Endothelial cell of umbilical vein (primary cell): ENCODE data around the gene PCDHA7. TPM values are rescaled to one million over a fixed set of nuclear protein-coding genes. Genes with fewer than 3 reads are reported as not detected.

ENCODE experiments used
- Bru-seq: library from RNA; stranded (reverse); fragments of 400-500 nt; gene quantifications from one replicate; lab custom pipeline; 2021; lab: Mats Ljungman, UMichigan
- BruChase-seq, 2 experiments: library from RNA; stranded (reverse); fragments of 400-500 nt; gene quantifications; one replicate each; lab custom pipeline; 2021; lab: Mats Ljungman, UMichigan
- BruUV-seq: library from RNA; stranded (reverse); fragments of 400-500 nt; replicated peaks from 2 replicates; lab custom pipeline; 2021; lab: Mats Ljungman, UMichigan
- CTCF ChIA-PET: fragments of 300-600, 350-600 bp; sonication (Branson Sonifier 250); formaldehyde crosslinking; loops from one replicate; lab custom pipeline; 2021; ENCODE audit warnings: antibody characterized with exemption, inconsistent platforms; lab: Charles Lee
- POLR2A ChIA-PET: fragments of 300-600, 350-600 bp; sonication (Branson Sonifier 250); formaldehyde crosslinking; loops from one replicate; lab custom pipeline; 2021; ENCODE audit warnings: antibody characterized with exemption, inconsistent platforms; lab: Charles Lee
- DNase-seq: peaks from one replicate; pipeline ENCODE4 v3.0.0-alpha.2; 2011; ENCODE audit warnings: low read depth, low spot score
- FAIRE-seq: peaks from 2 replicates; lab custom pipeline; 2011; peaks lifted over from hg19 to GRCh38; lab: Jason Lieb, UNC
- H2AFZ ChIP-seq: 2 replicates; pipeline ENCODE4 v1.6.0; 2012; ENCODE audit warnings: low read depth, low read length, control low read depth, inconsistent platforms
- H3K27ac ChIP-seq: 2 replicates; pipeline ENCODE4 v1.5.1; 2011; ENCODE audit warnings: low read depth, mild to moderate bottlenecking, control low read depth, low read length, moderate library complexity; ENCODE audit not compliant: insufficient read depth
- H3K27me3 ChIP-seq, 2 experiments: 2 replicates each; pipeline versions ENCODE4 v1.6.0 to v1.6.1; 2011; ENCODE audit warnings: low read length in 2 of 2, mixed read lengths in 1 of 2; ENCODE audit not compliant: control insufficient read depth in 2 of 2, insufficient read depth in 2 of 2
- H3K36me3 ChIP-seq, 2 experiments: 2 replicates in 1 of 2; 3 replicates in 1 of 2; pipeline ENCODE4 v1.5.1; 2011; ENCODE audit warnings: low read length in 2 of 2, mild to moderate bottlenecking in 1 of 2, moderate library complexity in 1 of 2; ENCODE audit not compliant: control insufficient read depth in 2 of 2, insufficient read depth in 2 of 2; ENCODE audit errors: extremely low read depth in 1 of 2
- H3K4me1 ChIP-seq: 3 replicates; pipeline ENCODE4 v1.5.1; 2011; ENCODE audit warnings: mild to moderate bottlenecking, low read length; ENCODE audit not compliant: control insufficient read depth, insufficient read depth; ENCODE audit errors: extremely low read depth
- H3K4me2 ChIP-seq: 2 replicates; pipeline ENCODE4 v1.6.1; 2011; ENCODE audit warnings: low read length, control low read depth, mixed read lengths; ENCODE audit not compliant: insufficient read depth
- H3K4me3 ChIP-seq, 3 experiments: fragments of 200-600 bp in 1 of 3; sonication (generic), shearing (Covaris generic) in 1 of 3; replicated peaks in 1 of 3; 2 replicates each; pipeline ENCODE4 v1.5.1; 2011 to 2016; ENCODE audit warnings: control low read depth in 3 of 3, low read length in 3 of 3, mild to moderate bottlenecking in 2 of 3, inconsistent platforms in 1 of 3, low read depth in 1 of 3, moderate library complexity in 1 of 3; ENCODE audit not compliant: insufficient read depth in 1 of 3
- H3K79me2 ChIP-seq: 2 replicates; pipeline ENCODE4 v1.6.0; 2012; ENCODE audit warnings: low read length, inconsistent platforms; ENCODE audit not compliant: control insufficient read depth, insufficient read depth
- H3K9ac ChIP-seq: replicated peaks from 2 replicates; pipeline ENCODE3; 2011; ENCODE audit warnings: low read length, control low read depth; ENCODE audit not compliant: insufficient read depth; ENCODE audit errors: extremely low read depth
- H3K9me1 ChIP-seq: replicated peaks from 3 replicates; pipeline ENCODE4 v1.6.0; 2011; ENCODE audit warnings: mild to moderate bottlenecking, low read length; ENCODE audit not compliant: control insufficient read depth, insufficient read depth; ENCODE audit errors: extremely low read depth
- H3K9me3 ChIP-seq: replicated peaks from 2 replicates; pipeline ENCODE4 v1.5.1; 2012; ENCODE audit warnings: low read length, inconsistent platforms; ENCODE audit not compliant: control insufficient read depth, insufficient read depth
- H4K20me1 ChIP-seq: replicated peaks from 2 replicates; pipeline ENCODE3; 2011; ENCODE audit warnings: mild to moderate bottlenecking, low read length; ENCODE audit not compliant: control insufficient read depth, insufficient read depth; ENCODE audit errors: extremely low read depth
- EZH2 ChIP-seq: IDR thresholded peaks from 2 replicates; pipeline ENCODE4 v1.6.1; 2012; ENCODE audit warnings: borderline replicate concordance, low read depth, mild to moderate bottlenecking, moderate library complexity, low read length, inconsistent platforms; ENCODE audit not compliant: severe bottlenecking
- FOS ChIP-seq: IDR thresholded peaks from 2 replicates; pipeline ENCODE4 v1.6.1; 2011; ENCODE audit warnings: mild to moderate bottlenecking, low read length, moderate library complexity, borderline replicate concordance; ENCODE audit not compliant: insufficient read depth
- GATA2 ChIP-seq: IDR thresholded peaks from 2 replicates; pipeline ENCODE4 v1.7.0; 2011; ENCODE audit warnings: low read depth, mild to moderate bottlenecking, moderate library complexity, mixed read lengths, low read length; ENCODE audit not compliant: insufficient read length, insufficient read depth
- MYC ChIP-seq: IDR thresholded peaks from one replicate; pipeline ENCODE4 v1.6.1; 2011; ENCODE audit warnings: mild to moderate bottlenecking, low read depth, low read length
- POLR2A ChIP-seq: IDR thresholded peaks from 2 replicates; pipeline ENCODE4 v1.6.1; 2012; ENCODE audit warnings: low read depth, mild to moderate bottlenecking, control low read depth, low read length
- dilution Hi-C: fragments of 300-500 bp; cut with MboI; formaldehyde crosslinking; loops from one replicate; pipeline ENCODE4 v1.15.0; 2019; ENCODE audit warnings: low sequenced_read_pairs; ENCODE audit not compliant: extremely low pct_ligation_motif_present
- intact Hi-C: fragments of 100-400 bp; cut with micrococcal nuclease; formaldehyde crosslinking; loops from one replicate; pipeline ENCODE4 v1.10.0; 2022
- long read RNA-seq: library from polyadenylated mRNA; stranded (forward); transcript quantifications from one replicate; pipeline ENCODE4 v2.0.0, GENCODE V29; 2021
- polyA minus RNA-seq, 3 experiments: library from RNA; depleted of rRNA, polyadenylated mRNA; stranded (reverse); fragments of >200 nt; gene quantifications; 1 replicate in 1 of 3; 2 replicates in 2 of 3; pipeline ENCODE4 v1.2.3, GENCODE V29; 2011
- polyA plus RNA-seq, 4 experiments: library from polyadenylated mRNA; depleted of rRNA in 3 of 4; stranded (reverse) in 3 of 4; unstranded in 1 of 4; fragments of >200 nt; gene quantifications; 2 replicates each; pipeline versions ENCODE4 v1.2.1 to v1.2.3, GENCODE V29; 2011 to 2012; ENCODE audit warnings: missing spikeins in 1 of 4
- total RNA-seq: library from RNA; stranded (reverse); gene quantifications from 2 replicates; pipeline ENCODE4 v1.2.3, GENCODE V29; 2021

Gene PCDHA7, protein sequence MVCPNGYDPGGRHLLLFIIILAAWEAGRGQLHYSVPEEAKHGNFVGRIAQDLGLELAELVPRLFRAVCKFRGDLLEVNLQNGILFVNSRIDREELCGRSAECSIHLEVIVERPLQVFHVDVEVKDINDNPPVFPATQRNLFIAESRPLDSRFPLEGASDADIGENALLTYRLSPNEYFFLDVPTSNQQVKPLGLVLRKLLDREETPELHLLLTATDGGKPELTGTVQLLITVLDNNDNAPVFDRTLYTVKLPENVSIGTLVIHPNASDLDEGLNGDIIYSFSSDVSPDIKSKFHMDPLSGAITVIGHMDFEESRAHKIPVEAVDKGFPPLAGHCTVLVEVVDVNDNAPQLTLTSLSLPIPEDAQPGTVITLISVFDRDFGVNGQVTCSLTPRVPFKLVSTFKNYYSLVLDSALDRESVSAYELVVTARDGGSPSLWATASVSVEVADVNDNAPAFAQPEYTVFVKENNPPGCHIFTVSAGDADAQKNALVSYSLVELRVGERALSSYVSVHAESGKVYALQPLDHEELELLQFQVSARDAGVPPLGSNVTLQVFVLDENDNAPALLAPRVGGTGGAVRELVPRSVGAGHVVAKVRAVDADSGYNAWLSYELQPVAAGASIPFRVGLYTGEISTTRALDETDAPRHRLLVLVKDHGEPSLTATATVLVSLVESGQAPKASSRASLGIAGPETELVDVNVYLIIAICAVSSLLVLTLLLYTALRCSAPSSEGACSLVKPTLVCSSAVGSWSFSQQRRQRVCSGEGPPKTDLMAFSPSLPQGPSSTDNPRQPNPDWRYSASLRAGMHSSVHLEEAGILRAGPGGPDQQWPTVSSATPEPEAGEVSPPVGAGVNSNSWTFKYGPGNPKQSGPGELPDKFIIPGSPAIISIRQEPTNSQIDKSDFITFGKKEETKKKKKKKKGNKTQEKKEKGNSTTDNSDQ
- total RNA-seq (0.14 TPM in 1 of 2 replicates, not detected in the other), polyA plus RNA-seq (0.07 and 0.30 TPM in 2 replicates), polyA minus RNA-seq (0.12 and 0.34 TPM in 2 replicates), Bru-seq, nascent RNA (not detected), BruChase-seq, experiment 1, labeled RNA remaining after a 6-hour chase (percentile 27 among the genes with signal in this experiment), BruChase-seq, experiment 2, labeled RNA remaining after a 2-hour chase (percentile 21 among the genes with signal in this experiment)
- 0.05 and 0.10 TPM in 2 replicates for polyA plus RNA-seq (2011; cell fraction: cytosol; rRNA removed)
- 0.09 and 0.24 TPM in 2 replicates for polyA plus RNA-seq (2011; cell fraction: nucleus; rRNA removed)
- 0.21 and 0.26 TPM in 2 replicates for polyA plus RNA-seq (2012)
- not detected for polyA minus RNA-seq (2011; cell fraction: cytosol; rRNA and poly(A)+ RNA removed)
- 0.24 and 0.82 TPM in 2 replicates for polyA minus RNA-seq (2011; cell fraction: nucleus; rRNA and poly(A)+ RNA removed)
- long read RNA-seq, partial matches to known transcripts = 0 of 1 reads
- long read RNA-seq, other reads (novel, unspliced or antisense) = 0 of 1 reads

DNA sequence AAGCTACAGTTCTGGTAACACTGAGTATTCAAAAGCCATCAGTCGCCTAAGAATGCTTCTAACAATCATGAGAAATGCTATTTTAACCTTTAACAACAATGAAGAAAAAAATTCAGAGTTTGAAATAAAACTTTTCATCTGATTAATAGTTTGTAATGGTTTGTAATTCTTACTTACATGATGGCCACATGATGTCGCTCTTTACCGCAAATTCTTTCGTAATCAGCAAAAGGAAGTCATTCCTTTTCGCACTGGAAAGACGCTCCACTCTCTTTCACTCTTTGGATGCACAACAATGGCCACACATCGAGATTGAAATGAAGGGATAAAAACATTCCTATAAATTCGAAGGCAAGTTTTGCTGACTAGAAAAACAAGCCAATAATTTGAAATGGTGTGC lies at the start of gene PCDHA7:
PCDHA7 (plus strand) TSS at position 277 of the 400 bp plus-strand sequence; CDS start at position 392, 115 bp downstream.
- ChIA-PET POLR2A (no interaction called here), CTCF (no interaction called here)
- Histone ChIP-seq H3K4me1 (no peaks in the 10 kb centered on the region), H3K27ac (no peak within 1 kb of the TSS), H3K9ac (no peak within 1 kb of the TSS), H3K36me3 (no peaks in the 10 kb centered on the region), H3K79me2 (no peaks in the 10 kb centered on the region), H3K9me3 (no peaks in the 10 kb centered on the region), H3K4me3 (no peak within 1 kb of the TSS), H3K9me1 (no peaks in the 10 kb centered on the region), H3K27me3 (no peaks in the 10 kb centered on the region), H2AFZ (no peak within 1 kb of the TSS), H4K20me1 (no peaks in the 10 kb centered on the region), H3K4me2 (peak within 1 kb of the TSS; percentile 22)
- TF ChIP-seq MYC (no peak), POLR2A (no peak), FOS (no peak), GATA2 (no peak), EZH2 (no peak)
- dilution Hi-C loops = no loop called here
- intact Hi-C loops = no loop called here
- DNase-seq (no peak), FAIRE-seq (no peak)
- BruUV-seq = no TSS peak
